HepG2 (cell line): ENCODE measurements around the gene ABCB8. TPM values are rescaled to one million over a fixed set of nuclear protein-coding genes. Genes with fewer than 3 reads are reported as not detected.

ENCODE experiments used
- CBX1 ChIP-seq: IDR thresholded peaks from one replicate; pipeline ENCODE4 v1.6.1; 2016; ENCODE audit warnings: antibody characterized with exemption, low read depth
- CERS6 ChIP-seq: sonication (generic); formaldehyde crosslinking; IDR thresholded peaks from 2 replicates; pipeline ENCODE4 v1.5.0; 2020; ENCODE audit warnings: missing genetic modification reagents
- LRRFIP1 ChIP-seq: sonication (generic); formaldehyde crosslinking; conservative IDR thresholded peaks from 2 replicates; pipeline ENCODE4 v1.4.0; 2020; ENCODE audit warnings: missing genetic modification reagents
- MNT ChIP-seq: fragments of 450-650 bp; IDR thresholded peaks from 2 replicates; pipeline ENCODE4 v1.6.1; 2016
- SALL2 ChIP-seq: sonication (generic); formaldehyde crosslinking; IDR thresholded peaks from 2 replicates; pipeline ENCODE4 v1.8.1; 2023; ENCODE audit warnings: mild to moderate bottlenecking, missing genetic modification reagents, inconsistent platforms
- SUZ12 ChIP-seq: fragments of 150-350 bp; IDR thresholded peaks from 2 replicates; pipeline ENCODE4 v1.6.1; 2014; ENCODE audit warnings: low read depth, low read length
- TRAFD1 ChIP-seq: sonication (generic); formaldehyde crosslinking; IDR thresholded peaks from 2 replicates; pipeline ENCODE4 v1.5.1; 2020; ENCODE audit warnings: missing genetic modification reagents, mild to moderate bottlenecking, borderline replicate concordance
- ZBTB10 ChIP-seq: sonication (generic); formaldehyde crosslinking; IDR thresholded peaks from 2 replicates; pipeline ENCODE4 v1.4.0; 2020; ENCODE audit warnings: missing genetic modification reagents, borderline replicate concordance
- ZNF318 ChIP-seq: sonication (generic); formaldehyde crosslinking; IDR thresholded peaks from 2 replicates; pipeline ENCODE4 v1.4.0; 2020; ENCODE audit warnings: mild to moderate bottlenecking, missing genetic modification reagents
- polyA plus RNA-seq, 8 experiments: library from polyadenylated mRNA; depleted of rRNA in 3 of 8; stranded (reverse) in 7 of 8; unstranded in 1 of 8; fragments of >200 nt; fragmentation: Illumina TruSeq in 4 of 8; extraction: Trizol in 4 of 8; gene quantifications; 2 replicates each; pipeline versions ENCODE4 v1.2.1 to v1.2.3, GENCODE V29; 2011 to 2016; ENCODE audit warnings: low read depth in 4 of 8, missing spikeins in 1 of 8, mixed read lengths in 1 of 8; ENCODE audit not compliant: insufficient read depth in 1 of 8
- total RNA-seq, 5 experiments: library from RNA; depleted of rRNA; stranded (reverse); fragments of >200 nt; fragmentation: Illumina TruSeq; extraction: Trizol; gene quantifications; 2 replicates each; pipeline ENCODE4 v1.2.3, GENCODE V29; 2016; ENCODE audit warnings: low read depth in 1 of 5

ABCB8 gene
- total and polyA plus RNA-seq, 2 of the 13 experiments (the other 11 are each of a cell fraction or from before 2014, with no cell fraction given), result 6.6 to 16.7 TPM

GRCh38 chr7:151083071-151083823 is 55.0 kb downstream of the ABCB8 start, which contains the start of gene TMUB1 (continued):
- TF ChIP-seq MNT (0 out of 2 replicates have a peak, but pooled peaks have one; percentile 5), CERS6 (CRISPR knock-in tag) (no peak), TRAFD1 (CRISPR knock-in tag) (no peak), ZBTB10 (CRISPR knock-in tag) (no peak), ZNF318 (no peak), LRRFIP1 (CRISPR knock-in tag) (no peak), CBX1 (no peak), SUZ12 (peak; percentile 47; the same call in 1 of the 2 replicates), SALL2 (CRISPR knock-in tag) (peak; percentile 48; the same call in 1 of the 2 replicates)
